Neural crest cell (in vitro differentiated cells): ENCODE data around the gene SLC15A1. TPM values are rescaled to one million over a fixed set of nuclear protein-coding genes. Genes with fewer than 3 reads are reported as not detected.

Experiments
- DNase-seq: peaks from one replicate; pipeline ENCODE4 v3.0.0; 2021; ENCODE audit warnings: low read depth, mixed read lengths, low spot score
- H3K27ac Mint-ChIP-seq: one replicate; pipeline ENCODE4 v1.8.0; 2021; ENCODE audit warnings: mild to moderate bottlenecking, mixed read lengths; ENCODE audit not compliant: unreplicated experiment
- H3K27me3 Mint-ChIP-seq: 2 replicates; pipeline ENCODE4 v1.8.0; 2021; ENCODE audit warnings: low read depth, mild to moderate bottlenecking, mixed read lengths
- H3K36me3 Mint-ChIP-seq: 2 replicates; pipeline ENCODE4 v1.8.0; 2021; ENCODE audit warnings: low read depth, mild to moderate bottlenecking, mixed read lengths
- H3K4me1 Mint-ChIP-seq: 2 replicates; pipeline ENCODE4 v1.8.0; 2021; ENCODE audit warnings: mixed read lengths
- H3K4me3 Mint-ChIP-seq: one replicate; pipeline ENCODE4 v1.8.0; 2021; ENCODE audit warnings: mild to moderate bottlenecking, mixed read lengths
- H3K9me3 Mint-ChIP-seq: 2 replicates; pipeline ENCODE4 v1.8.0; 2021; ENCODE audit warnings: mixed read lengths
- CTCF ChIP-seq: fragments of 200-600 bp; sonication (generic); conservative IDR thresholded peaks from 2 replicates; pipeline ENCODE4 v1.5.0; 2021; ENCODE audit warnings: antibody characterized with exemption, mild to moderate bottlenecking
- total RNA-seq: library from RNA; stranded (reverse); gene quantifications from 2 replicates; pipeline ENCODE4 v1.2.1, GENCODE V29; 2021

The SLC15A1 gene
- total RNA-seq, 1 donor from 2014 or later: not detected

GRCh38 chr13:98781045-98781444 lies 28.6 kb upstream of the SLC15A1 start:
- no peak for TF ChIP-seq CTCF

GRCh38 chr13:98780451-98780850 lies 28.0 kb upstream of the SLC15A1 start:
- TF ChIP-seq CTCF: no peak
- no peak overlapping the region for H3K4me3 Mint-ChIP-seq
- H3K27ac Mint-ChIP-seq: no peak overlapping the region
- no peaks in the 10 kb centered on the region for H3K4me1 Mint-ChIP-seq
- no peaks in the 10 kb centered on the region for H3K36me3 Mint-ChIP-seq
- H3K9me3 Mint-ChIP-seq: no peaks in the 10 kb centered on the region
- no peak for DNase-seq
- H3K27me3 Mint-ChIP-seq: no peaks in the 10 kb centered on the region

More at GRCh38 chr13:98781045-98781444, 28.6 kb upstream of the SLC15A1 start:
- H3K27ac Mint-ChIP-seq: no peak overlapping the region
- no peak overlapping the region for H3K4me3 Mint-ChIP-seq
- H3K4me1 Mint-ChIP-seq: no peaks in the 10 kb centered on the region
- no peak for DNase-seq
- no peaks in the 10 kb centered on the region for H3K27me3 Mint-ChIP-seq
- H3K9me3 Mint-ChIP-seq: no peaks in the 10 kb centered on the region
- no peaks in the 10 kb centered on the region for H3K36me3 Mint-ChIP-seq

GRCh38 chr13:98779695-98780094 lies 27.2 kb upstream of the SLC15A1 start:
- Mint-ChIP-seq H3K9me3 (no peaks in the 10 kb centered on the region), H3K27ac (no peak overlapping the region), H3K36me3 (no peaks in the 10 kb centered on the region), H3K4me1 (no peaks in the 10 kb centered on the region), H3K27me3 (no peaks in the 10 kb centered on the region), H3K4me3 (no peak overlapping the region)
- no peak for DNase-seq
- TF ChIP-seq CTCF: no peak

- Mint-ChIP-seq H3K27me3 (no peaks in the 10 kb centered on the region), H3K27ac (no peak overlapping the region), H3K9me3 (no peaks in the 10 kb centered on the region), H3K36me3 (no peaks in the 10 kb centered on the region), H3K4me3 (no peak overlapping the region), H3K4me1 (no peaks in the 10 kb centered on the region)
- DNase-seq: no peak
- TF ChIP-seq CTCF: no peak
Measured at GRCh38 chr13:98778749-98779148, 26.3 kb upstream of the SLC15A1 start.

GRCh38 chr13:98776644-98777043 lies 24.2 kb upstream of the SLC15A1 start:
- Mint-ChIP-seq H3K27ac (no peak overlapping the region), H3K36me3 (no peaks in the 10 kb centered on the region)
- TF ChIP-seq CTCF: no peak

More at GRCh38 chr13:98776644-98777043, 24.2 kb upstream of the SLC15A1 start:
- Mint-ChIP-seq H3K4me3 (no peak overlapping the region), H3K27me3 (no peaks in the 10 kb centered on the region), H3K9me3 (no peaks in the 10 kb centered on the region), H3K4me1 (no peaks in the 10 kb centered on the region)
- no peak for DNase-seq
